Islet of Langerhans (tissue), 1 donor: Measurements from ENCODE around the gene TBC1D22A.

Experiments used
- FAIRE-seq: peaks from one replicate; lab custom pipeline; 2011; peaks lifted over from hg19 to GRCh38; lab: Jason Lieb, UNC

The TBC1D22A gene

GRCh38 chr22:46754110-46754799 is 8.2 kb upstream of the TBC1D22A start:
- no peak for FAIRE-seq

- no peak for FAIRE-seq
These were observed 7.6 kb upstream of the TBC1D22A start for GRCh38 chr22:46754826-46755225.

GRCh38 chr22:46755525-46755924 is 6.9 kb upstream of the TBC1D22A start:
- FAIRE-seq = no peak

GRCh38 chr22:46756097-46756496 is 6.4 kb upstream of the TBC1D22A start:
- FAIRE-seq = no peak

- no peak for FAIRE-seq
These were observed 5.3 kb upstream of the TBC1D22A start for GRCh38 chr22:46757104-46757503.

GRCh38 chr22:46758121-46758520 is 4.3 kb upstream of the TBC1D22A start:
- no peak for FAIRE-seq

- FAIRE-seq = no peak
These were observed 3.6 kb upstream of the TBC1D22A start for GRCh38 chr22:46758867-46759290.

- no peak for FAIRE-seq
These were observed 1.4 kb upstream of the TBC1D22A start for GRCh38 chr22:46761017-46761416.

- no peak for FAIRE-seq
These were observed 762 bp upstream of the TBC1D22A start for GRCh38 chr22:46761539-46762237.

- FAIRE-seq = no peak
These were observed 728 bp downstream of the TBC1D22A start for GRCh38 chr22:46763051-46763705.

GRCh38 chr22:46764140-46764680 is 1.8 kb downstream of the TBC1D22A start:
- no peak for FAIRE-seq

GRCh38 chr22:46764779-46765485 is 2.5 kb downstream of the TBC1D22A start:
- FAIRE-seq = no peak

- FAIRE-seq = no peak
These were observed 4.2 kb downstream of the TBC1D22A start for GRCh38 chr22:46766611-46767010.

- no peak for FAIRE-seq
These were observed 5.0 kb downstream of the TBC1D22A start for GRCh38 chr22:46767249-46767985.

GRCh38 chr22:46769191-46769675 is 6.8 kb downstream of the TBC1D22A start:
- no peak for FAIRE-seq

GRCh38 chr22:46769706-46770105 is 7.3 kb downstream of the TBC1D22A start:
- no peak for FAIRE-seq

GRCh38 chr22:46770151-46770641 is 7.7 kb downstream of the TBC1D22A start:
- no peak for FAIRE-seq

- no peak for FAIRE-seq
These were observed 8.3 kb downstream of the TBC1D22A start for GRCh38 chr22:46770726-46771125.

GRCh38 chr22:46773076-46773475 is 10.6 kb downstream of the TBC1D22A start:
- no peak for FAIRE-seq

GRCh38 chr22:46774253-46774979 is 12.0 kb downstream of the TBC1D22A start:
- no peak for FAIRE-seq
